A673 (cell line): ENCODE measurements around the gene C12orf54.

Source experiments
- EZH2 ChIP-seq: fragments of 200-600 bp; sonication (generic); IDR thresholded peaks from 2 replicates; pipeline ENCODE4 v1.6.1; 2017; ENCODE audit warnings: borderline replicate concordance, low read depth, mild to moderate bottlenecking, mixed read lengths, antibody characterized with exemption, low read length; ENCODE audit not compliant: poor library complexity, severe bottlenecking
- TF ChIP-seq, protein P1 (sequence below): fragments of 300-800, 200-600 bp; sonication (generic); conservative IDR thresholded peaks from 2 replicates; pipeline ENCODE4 v1.5.1; 2017; ENCODE audit warnings: low read depth, mild to moderate bottlenecking, antibody characterized with exemption, low read length, moderate library complexity, mixed read lengths

GRCh38 chr12:48482930-48483329 is 632 bp downstream of the C12orf54 start:
- no peak for TF ChIP-seq EZH2
- TF ChIP-seq, protein P1, sequence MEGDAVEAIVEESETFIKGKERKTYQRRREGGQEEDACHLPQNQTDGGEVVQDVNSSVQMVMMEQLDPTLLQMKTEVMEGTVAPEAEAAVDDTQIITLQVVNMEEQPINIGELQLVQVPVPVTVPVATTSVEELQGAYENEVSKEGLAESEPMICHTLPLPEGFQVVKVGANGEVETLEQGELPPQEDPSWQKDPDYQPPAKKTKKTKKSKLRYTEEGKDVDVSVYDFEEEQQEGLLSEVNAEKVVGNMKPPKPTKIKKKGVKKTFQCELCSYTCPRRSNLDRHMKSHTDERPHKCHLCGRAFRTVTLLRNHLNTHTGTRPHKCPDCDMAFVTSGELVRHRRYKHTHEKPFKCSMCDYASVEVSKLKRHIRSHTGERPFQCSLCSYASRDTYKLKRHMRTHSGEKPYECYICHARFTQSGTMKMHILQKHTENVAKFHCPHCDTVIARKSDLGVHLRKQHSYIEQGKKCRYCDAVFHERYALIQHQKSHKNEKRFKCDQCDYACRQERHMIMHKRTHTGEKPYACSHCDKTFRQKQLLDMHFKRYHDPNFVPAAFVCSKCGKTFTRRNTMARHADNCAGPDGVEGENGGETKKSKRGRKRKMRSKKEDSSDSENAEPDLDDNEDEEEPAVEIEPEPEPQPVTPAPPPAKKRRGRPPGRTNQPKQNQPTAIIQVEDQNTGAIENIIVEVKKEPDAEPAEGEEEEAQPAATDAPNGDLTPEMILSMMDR, result no peak
